Ovary (tissue), 9 donors: Measurements from ENCODE around the gene DDR2. TPM values are rescaled to one million over a fixed set of nuclear protein-coding genes. Genes with fewer than 3 reads are reported as not detected.
"Not testable (repeated sequence)": the region's sequence is repeated elsewhere in the genome, so short reads cannot be mapped to it uniquely, and the experiment has no call there.

Experiments
- DNase-seq, 5 donors: peaks; one replicate each; pipeline ENCODE4 v3.0.0-alpha.2; 2019 to 2020
- H3K27ac ChIP-seq, 2 donors: fragments of 200-600 bp; one replicate each; pipeline versions ENCODE4 v1.5.1 to v1.8.0; 2019 to 2022
- H3K27me3 ChIP-seq: fragments of 200-600 bp; one replicate; pipeline ENCODE4 v1.8.0; 2022
- H3K36me3 ChIP-seq: fragments of 200-600 bp; sonication (generic); one replicate; pipeline ENCODE4 v1.5.1; 2019
- H3K4me1 ChIP-seq: one replicate; pipeline ENCODE4 v1.8.1; 2013; ENCODE audit warnings: mild to moderate bottlenecking, moderate library complexity; ENCODE audit not compliant: insufficient read depth
- H3K4me3 ChIP-seq: fragments of 200-600 bp; sonication (generic); one replicate; pipeline ENCODE4 v1.5.1; 2017
- H3K9me3 ChIP-seq, 2 donors: fragments of 200-600 bp in 1 of 2; sonication (generic) in 1 of 2; one replicate each; pipeline versions ENCODE4 v1.5.1 to v1.8.1; 2013 to 2019; ENCODE audit warnings: mild to moderate bottlenecking in 1 of 2, moderate library complexity in 1 of 2
- CTCF ChIP-seq, 3 donors: fragments of 450-650 bp in 2 of 3; fragments of 200-600 bp in 1 of 3; IDR thresholded peaks; one replicate each; pipeline versions ENCODE4 v1.5.1 to v1.8.0; 2016 to 2022; ENCODE audit warnings: antibody characterized with exemption in 3 of 3, mild to moderate bottlenecking in 1 of 3
- EP300 ChIP-seq: sonication (generic); formaldehyde crosslinking; IDR thresholded peaks from one replicate; pipeline ENCODE4 v1.6.1; 2017; ENCODE audit warnings: antibody characterized with exemption
- POLR2A ChIP-seq: fragments of 450-650 bp; IDR thresholded peaks from one replicate; pipeline ENCODE4 v1.6.1; 2017; ENCODE audit warnings: antibody characterized with exemption, mild to moderate bottlenecking, moderate library complexity
- WGBS, 3 donors: extraction: QIAGEN DNeasy Blood & Tissue Kit in 1 of 3; methylation state at CpG; one replicate each; pipeline versions ENCODE4 v1.1.5 to v1.1.7; 2013 to 2017; 5-methylcytosine and 5-hydroxymethylcytosine counted together
- intact Hi-C, 4 donors: fragments of 100-400 bp; cut with DNase I; formaldehyde crosslinking; loops; one replicate each; pipeline versions ENCODE4 v1.11.0 to v1.15.1; 2022 to 2023
- polyA plus RNA-seq, 2 donors: library from polyadenylated mRNA; stranded (reverse); fragments of 200-250 nt in 1 of 2; fragments of 350-450 nt in 1 of 2; fragmentation: Illumina TruSeq in 1 of 2; extraction: RNeasy Lipid Tissue Mini Kit (QIAGEN cat#74804) in 1 of 2; gene quantifications; one replicate each; pipeline ENCODE4 v1.2.3, GENCODE V29; 2013 to 2014
- total RNA-seq, 7 donors: library from RNA; depleted of rRNA in 2 of 7; stranded (reverse); fragments of >200 nt in 2 of 7; fragmentation: NEBNext Ultra II Directional in 3 of 7; extraction: Animal tissue kit (Norgen Biotek cat#: 25700) in 3 of 7; gene quantifications; one replicate each; pipeline versions ENCODE4 v1.1.0 to v1.2.4, GENCODE V29; 2016 to 2023
- donor health status: DM: no; HTN: no; CAD: no; lungs with moderate emphysema.
- donor health status: DM: no; HTN: no; CAD: no.
- donor health status: Bipolar disorder and iron deficiency.
- donor health status: DM: yes; HTN: yes; CAD: no.
- donor health status: DM: no; HTN: no; CAD: no.
- donor health status: DM: yes; HTN: yes; CAD: no.

The DDR2 gene
- total and polyA plus RNA-seq, 9 donors: 25.6 to 143 (median 79.0) TPM

- intact Hi-C loops: no loop called here
- Histone ChIP-seq H3K9me3 (no peaks in the 10 kb centered on the region), H3K36me3 (no peaks in the 10 kb centered on the region), H3K27ac (no peak overlapping the region), H3K4me3 (no peak overlapping the region), H3K27me3 (no peaks in the 10 kb centered on the region), H3K4me1 (no peaks in the 10 kb centered on the region)
- 98 to 99% (median 99%) methylated on average over 3 of the region's 3 CpGs for WGBS, 3 donors
- no peak for TF ChIP-seq CTCF (IDR thresholded peaks at IDR 0.05)
- TF ChIP-seq EP300: no peak
- no peak for TF ChIP-seq POLR2A
- DNase-seq: no peak
Observed at GRCh38 chr1:162590101-162590500, 42.2 kb upstream of the DDR2 start.

DNA sequence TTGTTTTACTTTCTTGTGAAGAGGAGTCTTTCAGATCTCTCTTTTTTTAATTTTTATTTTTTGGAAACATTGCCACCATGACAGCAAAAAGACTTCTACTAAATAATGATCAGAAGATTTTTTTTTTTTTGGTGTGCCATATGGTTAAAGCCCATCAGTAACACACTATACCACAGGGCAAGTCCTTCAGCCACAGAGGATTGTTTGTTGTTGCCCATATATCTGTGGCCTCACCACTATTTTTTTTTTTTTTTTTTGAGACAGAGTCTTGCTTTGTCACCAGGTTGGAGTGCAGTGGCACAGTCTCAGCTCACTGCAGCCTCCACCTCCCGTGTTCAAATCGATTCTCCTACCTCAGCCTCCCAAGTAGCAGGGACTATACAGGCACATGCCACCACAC lies 41.6 kb upstream of the DDR2 start:
- no peak for DNase-seq
- Histone ChIP-seq H3K27ac (no peak overlapping the region), H3K27me3 (no peaks in the 10 kb centered on the region), H3K4me1 (no peaks in the 10 kb centered on the region), H3K36me3 (no peaks in the 10 kb centered on the region), H3K9me3 (no peaks in the 10 kb centered on the region), H3K4me3 (no peak overlapping the region)
- intact Hi-C loops: no loop called here
- WGBS, 3 donors: 100% methylated on average over 2 of the region's 2 CpGs
- TF ChIP-seq CTCF (IDR thresholded peaks at IDR 0.05) (no peak), EP300 (no peak), POLR2A (no peak)

- H3K36me3 ChIP-seq: no peaks in the 10 kb centered on the region
- no peak overlapping the region for H3K27ac ChIP-seq
- intact Hi-C loops: no loop called here
- 69 to 95% (median 74%) methylated on average over 2 of the region's 2 CpGs for WGBS, 3 donors
- H3K4me3 ChIP-seq: no peak overlapping the region
- DNase-seq: no peak
- no peaks in the 10 kb centered on the region for H3K4me1 ChIP-seq
- H3K9me3 ChIP-seq: no peaks in the 10 kb centered on the region
- no peak for TF ChIP-seq POLR2A
- TF ChIP-seq EP300: no peak
- TF ChIP-seq CTCF (IDR thresholded peaks at IDR 0.05): no peak
- no peaks in the 10 kb centered on the region for H3K27me3 ChIP-seq
Observed at GRCh38 chr1:162596514-162597170, 35.6 kb upstream of the DDR2 start.

GRCh38 chr1:162599451-162599850 lies 32.8 kb upstream of the DDR2 start:
- no peak for DNase-seq

DNA sequence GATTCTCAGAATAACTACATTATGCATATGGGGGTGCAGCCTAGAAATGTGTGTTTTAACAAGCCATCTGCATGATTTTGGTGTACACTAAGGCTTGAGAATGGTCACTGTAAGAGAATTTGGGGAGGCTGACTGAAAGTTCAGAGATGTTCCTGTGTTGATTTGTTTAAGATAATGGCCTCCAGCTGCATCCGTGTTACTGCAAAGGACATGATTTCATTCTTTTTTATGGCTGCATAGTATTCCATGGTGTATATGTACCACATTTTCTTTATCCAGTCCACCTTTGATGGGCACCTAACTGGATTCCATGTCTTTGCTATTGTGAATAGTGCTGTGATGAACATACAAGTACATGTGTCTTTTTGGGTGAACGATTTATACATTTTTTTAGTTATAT lies 29.1 kb upstream of the DDR2 start:
- WGBS, 3 donors: 94 to 99% (median 96%) methylated on average over 2 of the region's 2 CpGs
- H3K27ac ChIP-seq, H3K36me3 ChIP-seq, intact Hi-C loops, H3K27me3 ChIP-seq, H3K4me3 ChIP-seq, DNase-seq, H3K9me3 ChIP-seq, H3K4me1 ChIP-seq: not testable (repeated sequence)

More at GRCh38 chr1:162599451-162599850, 32.8 kb upstream of the DDR2 start:
- no peaks in the 10 kb centered on the region for H3K27me3 ChIP-seq
- intact Hi-C loops: no loop called here
- no peak overlapping the region for H3K27ac ChIP-seq
- H3K4me1 ChIP-seq: no peaks in the 10 kb centered on the region
- WGBS, 3 donors: 83 to 92% (median 85%) methylated on average over 1 of the region's 1 CpG
- no peaks in the 10 kb centered on the region for H3K9me3 ChIP-seq
- no peak for TF ChIP-seq EP300
- TF ChIP-seq CTCF (IDR thresholded peaks at IDR 0.05): no peak
- TF ChIP-seq POLR2A: no peak
- H3K4me3 ChIP-seq: no peak overlapping the region
- no peaks in the 10 kb centered on the region for H3K36me3 ChIP-seq
